ENCODE results near the gene SND1.
"Not testable (repeated sequence)": the region's sequence is repeated elsewhere in the genome, so short reads cannot be mapped to it uniquely, and the experiment has no call there.

Gene SND1

DNA sequence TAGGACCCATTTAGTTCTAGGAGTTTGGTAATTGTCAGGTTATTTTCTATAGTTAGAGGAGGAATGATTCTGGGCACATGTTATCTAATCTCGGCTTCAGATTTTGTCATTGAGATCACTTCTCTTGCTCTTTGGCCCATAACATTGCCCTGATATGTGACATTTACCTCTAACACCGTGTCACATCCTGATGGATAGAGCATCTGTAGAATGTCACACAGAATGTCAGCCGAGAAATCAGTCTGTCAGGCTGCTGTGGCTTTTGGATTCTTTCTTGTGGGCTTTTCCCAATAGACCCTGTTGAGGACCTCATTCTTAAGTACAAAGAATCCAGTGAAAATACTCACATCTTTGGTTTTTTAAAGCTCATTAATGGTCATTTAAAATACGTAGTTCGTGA, 236.8 kb downstream of the SND1 start:
- no peak for DNase-seq (ENCODE audit: low read depth in 2 of 2)

DNA sequence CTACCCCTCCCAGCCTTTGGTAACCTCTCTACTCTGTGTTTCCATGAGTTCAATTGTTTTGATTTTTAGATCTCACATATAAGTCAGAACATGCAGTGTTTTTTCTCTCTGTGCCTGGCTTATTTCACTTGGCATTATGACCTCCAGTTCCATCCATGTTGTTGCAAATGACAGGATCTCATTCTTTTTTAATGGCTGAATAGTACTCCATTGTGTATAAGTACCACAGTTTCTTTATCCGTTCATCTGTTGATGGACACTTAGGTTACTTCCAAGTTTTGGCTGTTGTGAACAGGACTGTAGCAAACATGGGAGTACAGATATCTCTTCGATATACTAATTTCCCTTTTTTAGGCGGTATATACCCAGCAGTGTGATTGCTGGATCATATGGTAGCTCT, 237.7 kb downstream of the SND1 start:
- no peak for DNase-seq (ENCODE audit: low read depth in 2 of 2)

DNA sequence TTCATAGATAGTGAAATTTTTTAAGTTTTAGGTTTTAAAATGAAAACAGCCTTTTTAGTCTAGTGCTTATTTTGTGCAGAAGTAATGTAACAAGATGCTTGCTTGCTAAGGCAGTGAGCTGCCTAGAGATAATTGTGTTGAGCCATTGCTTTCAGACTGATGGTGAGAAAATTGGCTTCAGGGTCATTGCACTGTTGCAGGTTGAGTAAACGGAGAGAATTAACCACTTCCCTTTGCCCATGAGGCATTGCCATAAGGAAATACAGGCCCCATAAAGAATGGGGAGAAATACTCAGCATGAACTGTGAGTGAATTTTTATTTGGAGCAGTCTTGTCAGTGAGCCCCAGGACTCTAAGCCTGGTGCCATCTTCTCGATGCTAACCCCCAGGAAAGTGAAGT, 238.7 kb downstream of the SND1 start:
- DNase-seq (ENCODE audit: low read depth in 2 of 2), result no peak

DNA sequence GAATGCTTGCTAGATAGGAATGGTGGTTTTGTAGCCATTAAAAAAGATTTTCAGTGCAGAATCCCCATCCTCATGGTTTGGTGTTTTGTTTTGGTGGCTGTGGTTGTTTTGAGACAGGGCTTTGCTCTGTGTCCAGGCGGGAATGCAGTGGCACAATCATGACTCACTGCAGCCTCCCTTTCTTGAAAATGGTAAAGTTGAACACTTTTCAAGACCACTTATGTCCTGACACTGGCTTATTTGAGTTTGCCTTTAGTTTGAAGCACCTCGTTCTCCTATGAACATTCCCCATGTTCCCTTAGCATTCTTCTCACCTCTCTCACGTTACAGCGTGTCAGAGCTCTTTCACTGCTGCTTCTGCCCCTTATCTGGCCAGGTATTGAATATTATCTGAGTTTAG, 239.2 kb downstream of the SND1 start:
- no peak for DNase-seq (ENCODE audit: low read depth in 2 of 2)

DNA sequence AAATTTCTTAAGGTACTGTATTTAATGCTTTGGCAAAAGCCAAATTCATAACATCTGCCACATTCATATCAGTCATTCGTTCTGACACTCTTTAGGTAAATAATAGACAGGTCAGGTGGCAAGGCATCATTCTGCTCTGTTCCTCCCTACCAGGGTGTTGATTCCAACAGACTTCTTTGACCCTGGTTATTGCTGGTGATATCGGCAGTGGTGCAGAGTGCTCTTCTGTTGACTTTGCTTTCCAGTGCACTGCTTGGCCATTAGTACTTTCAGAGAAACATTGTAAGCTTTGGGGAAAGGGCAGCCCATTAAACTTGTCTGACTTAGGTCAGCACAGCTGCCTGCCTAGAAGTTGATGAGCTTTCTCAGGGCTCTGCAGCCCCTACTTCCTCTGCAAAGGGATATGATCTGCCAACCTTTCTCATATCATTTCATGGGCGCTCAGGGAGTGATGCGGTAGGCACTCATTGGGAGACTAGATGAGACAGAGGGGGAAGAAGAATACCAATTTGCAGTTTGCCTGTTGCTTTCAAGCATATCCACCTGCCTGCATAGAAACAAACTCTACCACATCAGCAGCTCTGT, 240.0 kb downstream of the SND1 start:
- DNase-seq (ENCODE audit: low read depth in 2 of 2), result no peak

DNA sequence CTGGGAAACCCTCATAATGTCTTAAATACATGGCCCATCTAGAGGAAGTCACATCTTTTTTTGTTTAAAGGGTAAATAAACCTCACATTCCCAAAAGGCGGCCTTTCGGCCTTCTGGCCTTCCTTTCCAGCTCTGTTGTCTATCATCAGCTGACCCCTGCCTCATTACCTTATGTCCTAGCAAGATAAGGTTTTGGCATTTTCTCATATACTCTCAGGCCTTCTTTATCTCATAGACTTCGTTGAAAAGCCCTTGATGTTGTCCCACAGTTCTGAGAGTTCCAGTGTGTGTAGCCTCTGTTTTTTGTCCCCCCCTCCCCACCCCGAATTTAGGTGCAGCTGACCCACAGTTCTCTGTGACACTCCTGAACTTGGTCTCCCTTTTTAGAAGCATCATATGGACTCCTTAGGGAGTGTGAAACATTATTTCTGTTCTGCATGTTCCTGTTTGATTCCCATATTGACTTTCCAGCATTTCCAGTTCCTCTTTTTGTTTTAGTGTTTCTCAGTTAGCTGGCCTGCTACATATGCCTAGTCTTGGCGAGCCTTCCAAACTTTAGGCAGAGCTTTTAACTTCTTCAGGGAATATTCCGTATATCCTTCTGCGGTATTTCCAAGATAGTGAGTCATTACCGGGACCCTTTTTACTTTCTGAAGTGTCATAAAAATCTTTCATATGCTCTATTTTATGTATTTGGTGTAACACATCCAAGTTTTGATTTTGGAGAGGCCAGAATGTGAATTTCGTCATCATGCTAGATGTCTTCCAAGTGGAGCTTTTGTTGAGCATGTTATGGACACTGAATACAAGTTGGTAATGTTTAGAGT, 240.7 kb downstream of the SND1 start:
- DNase-seq (ENCODE audit: low read depth in 2 of 2), result no peak

DNA sequence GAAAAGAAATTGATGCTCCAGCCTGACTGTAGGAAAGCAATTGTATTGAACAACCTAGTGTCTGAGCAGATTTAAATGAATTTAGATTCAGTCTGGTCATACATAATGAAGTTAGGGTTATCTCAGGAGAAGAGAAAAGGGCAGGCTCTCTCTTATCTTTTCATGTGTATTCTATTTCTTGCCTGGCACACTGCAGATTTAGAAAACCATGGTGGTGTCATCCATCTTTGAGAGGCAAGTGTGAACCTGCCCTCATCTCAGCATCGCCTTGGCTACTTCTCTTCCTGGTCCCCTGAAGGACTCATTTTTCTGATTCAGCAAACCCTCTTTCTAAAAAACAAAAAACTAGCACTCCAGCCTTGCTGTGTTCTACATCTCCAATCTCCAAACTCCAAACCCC, 241.6 kb downstream of the SND1 start:
- DNase-seq (ENCODE audit: low read depth in 2 of 2), result no peak

DNA sequence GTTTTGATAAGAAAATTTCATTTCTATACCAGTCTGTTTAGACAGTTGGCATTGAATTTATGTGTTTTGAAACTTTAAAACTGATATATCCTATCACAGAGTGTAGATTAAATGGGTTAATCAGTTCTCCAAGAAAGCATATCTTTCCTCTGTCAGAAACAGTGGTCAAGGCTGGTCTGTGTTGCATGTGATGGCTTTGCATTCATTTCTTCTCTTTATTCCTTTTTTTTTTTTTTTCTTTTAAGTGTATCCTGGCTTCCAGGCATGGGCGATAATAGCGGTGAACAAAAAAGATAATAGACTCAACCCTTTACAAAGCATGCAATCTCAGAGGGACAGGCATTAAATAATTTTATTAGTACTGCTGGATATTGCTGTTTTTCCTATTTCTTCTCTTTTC, 242.6 kb downstream of the SND1 start:
- no peak for DNase-seq (ENCODE audit: low read depth in 2 of 2)

DNA sequence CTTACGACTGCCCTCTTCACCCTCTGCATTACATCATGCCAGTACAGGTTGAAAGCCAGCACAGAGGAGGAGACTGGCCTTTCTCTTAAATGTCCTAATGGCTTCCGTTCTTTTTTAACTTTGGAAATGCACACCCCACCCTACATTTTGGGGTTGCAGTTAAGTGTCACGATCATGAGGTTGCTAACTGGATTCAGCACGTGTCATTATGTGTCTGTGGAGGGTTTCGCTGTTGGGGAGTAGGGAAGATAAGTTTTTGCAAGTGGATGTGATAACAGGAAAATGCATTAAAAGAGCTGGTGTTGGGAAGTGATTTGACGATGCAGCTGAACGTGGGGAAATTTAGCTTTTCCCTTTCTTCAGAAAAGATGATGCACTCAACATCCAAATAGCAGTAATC, 243.4 kb downstream of the SND1 start:
- DNase-seq (ENCODE audit: low read depth in 2 of 2), result no peak

DNA sequence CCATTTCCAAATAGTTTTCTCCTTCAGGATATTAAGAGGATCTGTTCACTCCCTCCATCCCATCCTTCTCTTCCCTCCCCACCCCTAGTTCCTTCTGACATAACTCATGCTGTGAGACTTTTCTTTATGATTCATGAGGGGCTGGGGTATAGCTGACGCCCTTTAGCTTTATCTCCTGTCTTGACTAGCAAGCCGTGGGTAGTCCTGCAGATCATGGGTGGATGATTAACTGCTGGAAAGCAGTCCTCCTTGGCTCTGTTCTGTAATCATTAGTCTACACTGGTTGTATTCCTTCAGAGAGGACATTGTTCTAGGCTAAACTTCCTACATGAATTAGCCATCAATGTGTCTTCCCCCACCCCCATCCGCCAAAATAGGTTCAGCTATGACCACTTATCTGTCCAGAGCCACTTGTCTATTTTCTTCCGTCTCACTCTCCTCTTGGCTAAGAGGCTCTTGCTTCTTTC, 243.9 kb downstream of the SND1 start:
- DNase-seq (ENCODE audit: low read depth in 2 of 2), result no peak

DNA sequence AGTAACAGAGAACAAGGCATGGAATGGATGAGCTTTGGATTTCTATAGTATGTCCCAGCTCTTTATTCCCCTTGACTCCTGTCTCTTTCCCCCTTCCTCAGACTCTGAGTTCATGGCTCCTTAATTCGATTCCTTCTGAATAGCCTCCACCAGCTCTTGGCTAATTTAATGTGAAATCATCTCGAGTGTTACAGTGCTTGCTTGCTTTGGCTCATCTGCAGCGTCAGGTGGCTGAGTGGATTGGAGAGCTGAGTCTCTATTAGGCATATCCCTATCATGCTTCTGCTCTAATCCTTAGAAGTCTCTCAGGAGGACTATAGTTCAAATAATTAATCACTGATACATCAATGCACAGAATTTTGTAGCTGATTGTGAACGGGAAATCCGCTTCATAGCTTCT, 244.7 kb downstream of the SND1 start:
- no peak for DNase-seq (ENCODE audit: low read depth in 2 of 2)

DNA sequence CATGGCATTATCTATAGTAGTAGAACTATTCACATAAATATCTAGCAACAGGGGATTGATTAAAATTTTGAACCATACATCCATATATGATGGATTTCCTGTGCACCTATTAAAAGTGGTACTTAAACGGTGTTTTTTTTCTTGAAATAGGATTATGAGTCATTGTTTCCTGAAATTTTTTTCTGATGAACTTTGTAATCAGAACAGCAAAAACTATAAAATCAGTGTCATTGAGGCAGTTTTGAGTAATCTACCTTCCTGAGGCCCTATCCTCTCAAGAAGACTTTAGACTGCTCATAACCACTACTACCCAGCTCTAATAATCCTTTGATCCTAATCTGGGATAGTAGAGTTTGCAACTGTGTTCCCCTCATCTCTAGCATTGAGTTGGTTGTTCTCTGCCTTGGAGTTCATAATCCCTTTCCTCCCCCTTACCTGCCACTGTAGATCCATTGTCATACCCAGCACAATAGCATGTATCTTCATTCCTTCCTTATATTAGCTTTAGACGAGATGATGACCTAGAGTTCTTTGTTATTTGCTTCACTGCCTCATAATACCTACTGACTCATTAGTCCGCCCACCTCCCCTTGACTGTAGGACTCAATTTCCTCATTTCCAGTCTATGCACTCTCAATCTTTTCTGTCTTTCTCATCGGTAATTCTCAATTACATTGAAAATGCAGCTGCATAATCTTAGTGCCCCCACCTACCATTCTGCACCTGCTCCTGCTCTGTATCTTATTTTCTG, 245.9 kb downstream of the SND1 start:
- DNase-seq (ENCODE audit: low read depth in 2 of 2), result no peak

DNA sequence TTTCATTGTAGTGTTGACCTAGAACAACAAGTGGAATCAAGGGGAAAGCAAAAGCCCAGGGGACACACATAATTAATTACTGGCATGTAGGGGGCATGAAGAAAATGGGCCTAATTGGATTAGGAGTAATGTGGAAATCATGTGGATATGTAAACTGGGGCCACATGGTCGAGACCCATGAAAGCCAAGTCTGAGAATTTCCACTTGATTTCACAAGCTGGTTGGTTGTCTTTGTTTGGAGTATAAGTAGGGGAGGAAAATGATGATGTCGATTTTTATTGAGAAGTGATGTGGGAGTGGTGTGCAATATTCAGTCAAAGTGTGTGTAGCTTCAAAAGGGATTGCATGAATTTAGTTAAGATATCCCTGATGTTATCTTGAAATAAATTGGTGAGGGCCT, 247.4 kb downstream of the SND1 start:
- DNase-seq (ENCODE audit: low read depth in 2 of 2), result no peak

DNA sequence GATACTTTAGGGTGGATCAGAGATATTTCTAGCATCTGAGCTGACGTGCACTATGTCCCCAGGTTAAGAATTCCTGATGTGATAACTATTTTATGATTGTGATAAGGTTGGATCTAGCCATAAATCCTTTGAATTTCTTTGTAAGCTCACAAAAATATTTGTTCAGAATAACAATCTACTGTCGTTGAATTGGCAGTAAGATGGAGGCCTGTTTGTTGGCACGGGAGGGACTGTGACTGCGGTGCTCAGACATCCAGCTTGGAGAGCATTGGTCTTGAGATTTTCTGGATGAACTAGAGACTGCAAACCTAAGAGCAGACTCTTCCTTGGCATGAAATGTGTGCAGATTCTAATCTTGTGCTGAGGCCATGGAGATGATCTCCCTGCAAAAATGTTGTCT, 248.1 kb downstream of the SND1 start:
- no peak for DNase-seq (ENCODE audit: low read depth in 2 of 2)

DNA sequence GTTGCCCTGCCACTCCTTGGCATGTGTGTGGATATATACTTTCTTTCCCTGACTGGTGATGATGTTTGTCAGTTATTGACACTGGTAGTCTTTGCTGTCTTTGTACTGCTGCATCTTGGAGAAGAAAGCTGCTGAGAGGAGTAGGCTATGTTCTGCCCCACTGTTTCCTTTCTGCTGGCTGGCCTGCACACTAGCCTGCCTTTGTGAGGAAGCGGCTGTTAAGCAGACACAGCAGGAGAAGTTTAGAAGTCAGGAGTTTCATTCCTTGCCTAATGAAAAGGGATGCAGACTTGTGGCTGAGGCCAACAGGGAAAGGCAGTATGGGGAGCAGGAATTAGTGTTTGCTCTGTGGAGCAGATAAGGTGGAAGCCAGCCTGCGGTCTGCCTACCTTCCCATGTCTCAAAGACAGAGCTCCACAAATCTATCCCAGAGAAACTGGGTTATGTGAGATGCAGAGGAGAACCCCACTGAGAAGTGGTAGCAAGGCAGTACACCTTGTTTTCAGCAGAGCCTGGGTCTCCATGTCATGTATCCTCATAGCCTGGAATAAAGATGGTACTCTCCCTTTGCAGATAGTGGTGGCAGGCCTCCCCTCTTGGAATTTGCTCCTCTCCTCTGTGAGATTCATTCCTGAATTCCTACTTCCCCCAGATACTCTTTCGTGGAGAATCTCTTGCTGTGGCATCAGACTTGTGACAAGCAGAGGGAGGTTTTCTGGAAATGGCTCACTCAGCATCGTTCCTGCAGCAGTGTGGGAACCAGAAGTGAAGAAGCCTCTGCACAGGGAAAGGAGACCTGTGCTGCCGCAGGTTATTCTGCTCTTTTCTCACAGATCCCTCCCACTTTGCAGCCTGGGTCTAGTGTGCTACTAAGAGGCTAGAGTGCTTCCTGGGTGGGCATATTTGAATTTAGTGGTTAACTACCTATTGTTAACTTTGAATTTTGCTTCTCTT, 249.0 kb downstream of the SND1 start:
- DNase-seq (ENCODE audit: low read depth in 2 of 2), result no peak

DNA sequence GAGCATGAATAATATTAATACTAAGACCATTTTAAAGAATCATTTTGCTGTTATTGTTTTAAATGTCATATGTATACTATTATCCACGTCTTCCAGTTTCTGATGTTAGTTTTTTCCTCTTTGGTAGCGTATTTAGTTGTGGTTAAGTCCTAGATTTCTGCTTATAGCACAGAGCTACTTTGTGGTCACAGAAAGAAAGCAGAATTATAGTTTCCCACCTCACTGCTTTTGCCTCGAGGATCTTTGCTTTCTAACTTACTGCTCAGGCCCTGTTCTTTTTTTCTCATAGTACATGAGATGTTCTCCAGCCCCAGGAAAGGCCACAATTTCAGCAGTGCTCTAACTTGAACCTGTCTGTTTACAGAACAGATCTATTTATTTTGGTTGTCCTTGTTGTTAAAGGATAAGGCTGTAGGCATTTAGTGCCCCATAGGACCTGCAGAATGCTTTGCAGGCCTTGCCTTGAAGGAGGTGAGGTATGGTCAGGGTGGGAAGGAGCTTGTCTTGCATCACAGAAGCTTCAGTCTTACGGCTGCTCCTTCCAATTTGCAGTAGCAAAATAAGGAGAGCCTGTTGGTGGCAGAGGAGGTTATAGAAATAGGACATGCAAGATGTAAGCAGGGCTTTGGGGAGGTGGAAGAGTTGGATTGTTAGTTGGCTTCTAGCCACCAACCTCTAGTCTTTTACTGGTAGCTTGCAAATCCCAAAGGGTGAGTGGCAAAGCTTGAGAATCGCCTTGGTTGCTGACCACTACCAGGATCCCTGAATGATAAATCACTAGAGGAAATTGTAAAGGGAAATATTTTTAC, 250.1 kb downstream of the SND1 start:
- DNase-seq (ENCODE audit: low read depth in 2 of 2), result no peak

DNA sequence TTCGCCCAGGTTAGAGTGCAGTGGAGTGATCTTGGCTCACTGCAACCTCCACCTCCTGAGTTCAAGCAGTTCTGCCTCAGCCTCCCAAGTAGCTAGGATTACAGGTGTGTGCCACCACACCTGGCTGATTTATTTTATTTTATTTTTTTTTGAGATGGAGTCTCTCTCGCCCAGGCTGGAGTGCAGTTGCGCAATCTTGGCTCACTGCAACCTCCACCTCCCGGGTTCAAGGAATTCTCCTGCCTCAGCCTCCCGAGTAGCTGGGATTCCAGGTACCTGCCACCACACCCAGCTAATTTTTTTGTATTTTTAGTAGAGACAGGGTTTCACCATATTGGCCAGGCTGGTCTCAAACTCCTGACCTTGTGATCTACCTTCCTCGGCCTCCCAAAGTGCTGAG, 250.8 kb downstream of the SND1 start:
- DNase-seq (ENCODE audit: low read depth in 2 of 2), result not testable (repeated sequence)

DNA sequence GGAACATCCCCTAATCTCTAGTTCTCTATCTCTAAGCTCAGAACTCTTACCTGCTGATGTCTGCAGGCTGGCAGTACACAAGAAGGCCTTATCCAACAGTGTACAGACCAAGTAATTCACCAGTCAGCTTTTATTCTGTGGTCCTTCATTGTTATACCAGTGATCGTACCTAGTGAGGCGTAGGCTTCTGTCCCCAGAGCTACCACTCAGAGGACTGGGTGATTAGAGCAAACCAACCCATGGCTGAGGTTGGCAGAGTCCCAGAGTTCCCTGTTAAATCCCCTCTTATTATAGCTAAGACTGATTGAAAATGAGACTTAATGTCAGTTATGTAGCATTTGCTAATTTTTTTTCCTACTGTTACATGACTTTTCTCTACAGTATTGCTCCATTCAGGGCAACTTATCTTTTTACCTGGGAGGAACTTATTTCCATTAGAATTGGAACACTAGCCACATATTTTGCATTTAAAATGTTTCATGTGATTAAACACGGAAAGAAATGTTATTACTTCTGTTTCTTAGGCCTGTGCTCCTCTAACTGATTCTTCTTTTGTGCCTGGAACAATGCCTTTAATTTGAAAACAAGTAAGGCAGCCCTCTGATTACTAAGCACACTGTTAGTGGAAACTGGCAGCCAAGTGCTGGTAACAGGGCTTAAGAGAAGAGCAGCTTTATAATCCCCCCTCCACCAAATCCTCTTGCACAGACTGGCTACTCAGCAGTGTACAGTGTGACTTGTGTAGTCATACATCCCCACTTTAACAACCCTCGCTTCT, 252.1 kb downstream of the SND1 start:
- no peak for DNase-seq (ENCODE audit: low read depth in 2 of 2)

DNA sequence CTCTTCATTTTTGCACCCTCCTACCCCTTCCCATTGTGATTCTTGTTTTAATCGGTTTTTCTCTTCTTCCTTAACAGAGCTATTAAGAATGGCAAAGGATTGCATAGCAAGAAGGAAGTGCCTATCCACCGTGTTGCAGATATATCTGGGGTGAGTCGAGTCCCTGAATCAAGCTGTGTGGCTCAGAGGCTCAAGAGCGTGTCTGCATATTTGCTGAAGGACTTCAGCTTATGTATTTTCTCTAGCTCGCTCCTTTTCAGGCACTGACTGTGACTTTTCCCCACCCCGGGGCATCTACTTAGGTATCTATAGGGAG, 252.6 kb downstream of the SND1 start:
- no peak for DNase-seq (ENCODE audit: low read depth in 2 of 2)

DNA sequence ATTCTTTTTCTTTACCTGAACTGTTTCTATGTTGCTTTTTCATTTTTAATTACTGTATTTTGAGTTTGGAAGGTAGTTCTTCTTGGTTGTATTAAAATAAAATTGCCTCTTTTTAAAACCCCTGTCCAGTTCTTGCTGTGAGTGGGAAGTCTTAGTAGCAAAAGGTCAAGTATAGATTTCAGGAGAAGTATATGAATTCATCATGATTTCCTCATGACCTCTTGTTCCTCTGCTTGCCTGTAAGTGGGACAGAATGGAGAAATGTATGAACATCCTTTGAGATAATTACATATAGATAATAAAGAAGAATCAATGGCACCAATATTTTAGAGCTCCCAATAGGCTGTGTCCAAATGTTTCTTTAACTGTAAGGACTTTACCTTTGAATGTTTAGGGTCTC, 253.0 kb downstream of the SND1 start:
- DNase-seq (ENCODE audit: low read depth in 2 of 2), result no peak

Measured in activated CD8-positive, alpha-beta memory T cell treated with anti-CD3 and anti-CD28 coated beads for 4 hours (primary cell).